IPS-15b (cell line): ENCODE measurements around the gene HBS1L.
A peak's percentile ranks its signal among the peaks of the same experiment; 100 is the strongest.
"Not testable (repeated sequence)": the region's sequence is repeated elsewhere in the genome, so short reads cannot be mapped to it uniquely, and the experiment has no call there.

Experiments used
- H3K27me3 ChIP-seq: one replicate; pipeline ENCODE4 v1.6.1; 2013; ENCODE audit warnings: low read length; ENCODE audit not compliant: control insufficient read depth, insufficient read depth
- H3K36me3 ChIP-seq: one replicate; pipeline ENCODE4 v1.6.1; 2013; ENCODE audit warnings: low read length; ENCODE audit not compliant: control insufficient read depth, insufficient read depth
- H3K4me1 ChIP-seq: one replicate; pipeline ENCODE4 v1.6.1; 2013; ENCODE audit warnings: mild to moderate bottlenecking, low read length; ENCODE audit not compliant: control insufficient read depth, insufficient read depth
- H3K4me3 ChIP-seq: one replicate; pipeline ENCODE4 v1.5.1; 2013; ENCODE audit warnings: low read depth, low read length
- H3K9ac ChIP-seq: one replicate; pipeline ENCODE4 v1.6.1; 2013; ENCODE audit warnings: low read depth, mild to moderate bottlenecking, low read length
- H3K9me3 ChIP-seq: one replicate; pipeline ENCODE4 v1.6.1; 2013; ENCODE audit warnings: mild to moderate bottlenecking, low read length; ENCODE audit not compliant: control insufficient read depth, insufficient read depth

Gene HBS1L

DNA sequence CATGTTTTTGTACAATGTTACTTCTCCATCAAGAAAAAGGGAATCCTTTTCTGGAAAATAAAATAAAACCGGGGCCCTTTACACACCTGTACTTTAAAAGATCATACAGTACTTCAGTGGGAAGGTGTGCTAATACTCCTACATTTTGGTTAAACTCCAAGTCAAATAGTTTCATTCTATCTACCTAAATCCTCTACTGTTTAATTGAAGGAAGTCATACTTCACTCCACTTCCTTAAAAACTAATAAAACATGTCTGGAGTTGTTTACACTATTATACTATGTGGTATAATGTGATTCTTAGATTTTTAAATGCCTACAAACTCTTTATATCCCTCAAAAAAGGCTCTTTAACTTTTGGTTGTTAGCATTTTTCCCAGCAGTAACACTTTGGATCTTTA is 18.6 kb upstream of the HBS1L start:
- no peaks in the 10 kb centered on the region for H3K4me1 ChIP-seq
- no peaks in the 10 kb centered on the region for H3K9me3 ChIP-seq
- no peak overlapping the region for H3K4me3 ChIP-seq
- no peaks in the 10 kb centered on the region for H3K27me3 ChIP-seq
- H3K36me3 ChIP-seq: no peaks in the 10 kb centered on the region
- no peak overlapping the region for H3K9ac ChIP-seq

GRCh38 chr6:135072753-135073152 is 18.1 kb upstream of the HBS1L start:
- no peak overlapping the region for H3K9ac ChIP-seq
- H3K36me3 ChIP-seq: no peaks in the 10 kb centered on the region
- no peaks in the 10 kb centered on the region for H3K27me3 ChIP-seq
- no peak overlapping the region for H3K4me3 ChIP-seq
- H3K4me1 ChIP-seq: no peaks in the 10 kb centered on the region
- no peaks in the 10 kb centered on the region for H3K9me3 ChIP-seq

DNA sequence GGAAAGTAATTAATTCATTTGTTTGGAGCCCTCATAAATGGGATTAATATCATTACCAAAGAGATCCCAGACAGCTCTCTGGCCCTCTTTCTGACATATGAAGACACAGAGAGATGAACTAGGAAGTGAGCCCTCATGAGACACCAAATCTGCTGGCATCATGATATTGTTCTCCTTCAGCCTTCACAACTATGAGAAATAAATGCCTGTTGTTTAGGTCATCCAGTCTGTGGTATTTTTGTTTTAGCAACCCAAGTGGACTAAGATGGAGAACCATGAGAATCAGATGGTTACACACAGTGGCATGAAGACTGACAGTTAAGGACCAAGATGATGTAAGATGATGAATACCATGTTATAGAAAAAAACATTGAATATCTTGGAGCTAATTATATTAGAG is 16.9 kb upstream of the HBS1L start:
- Histone ChIP-seq H3K27me3 (no peaks in the 10 kb centered on the region), H3K9me3 (no peaks in the 10 kb centered on the region), H3K9ac (no peak overlapping the region)

GRCh38 chr6:135067911-135068310 is 13.3 kb upstream of the HBS1L start:
- H3K36me3 ChIP-seq: no peaks in the 10 kb centered on the region
- no peaks in the 10 kb centered on the region for H3K27me3 ChIP-seq
- no peaks in the 10 kb centered on the region for H3K9me3 ChIP-seq
- H3K4me3 ChIP-seq: no peak overlapping the region
- H3K4me1 ChIP-seq: no peaks in the 10 kb centered on the region
- no peak overlapping the region for H3K9ac ChIP-seq

More for the DNA sequence above, 16.9 kb upstream of the HBS1L start:
- H3K4me1 ChIP-seq: no peaks in the 10 kb centered on the region
- H3K4me3 ChIP-seq: no peak overlapping the region
- H3K36me3 ChIP-seq: no peaks in the 10 kb centered on the region

DNA sequence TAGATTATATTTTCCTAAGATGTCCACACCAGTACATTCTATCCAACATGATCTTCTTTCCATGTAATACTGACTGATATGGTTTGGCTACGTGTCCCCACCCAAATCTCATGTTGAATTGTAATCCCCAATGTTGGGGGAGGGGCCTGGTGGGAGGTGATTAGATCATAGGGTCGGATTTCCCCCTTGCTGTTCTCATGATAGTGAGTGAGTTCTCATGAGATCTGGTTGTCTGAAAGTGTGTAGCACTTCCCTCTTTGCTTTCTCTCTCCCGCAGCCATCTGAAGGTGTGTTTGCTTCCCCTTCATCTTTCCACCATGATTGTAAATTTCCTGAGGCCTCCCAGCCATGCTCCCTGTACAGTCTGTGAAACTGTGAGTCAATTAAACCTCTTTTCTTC is 12.2 kb upstream of the HBS1L start:
- no peaks in the 10 kb centered on the region for H3K4me1 ChIP-seq
- H3K4me3 ChIP-seq: no peak overlapping the region
- H3K27me3 ChIP-seq: no peaks in the 10 kb centered on the region
- no peaks in the 10 kb centered on the region for H3K9me3 ChIP-seq
- no peak overlapping the region for H3K9ac ChIP-seq
- no peaks in the 10 kb centered on the region for H3K36me3 ChIP-seq

DNA sequence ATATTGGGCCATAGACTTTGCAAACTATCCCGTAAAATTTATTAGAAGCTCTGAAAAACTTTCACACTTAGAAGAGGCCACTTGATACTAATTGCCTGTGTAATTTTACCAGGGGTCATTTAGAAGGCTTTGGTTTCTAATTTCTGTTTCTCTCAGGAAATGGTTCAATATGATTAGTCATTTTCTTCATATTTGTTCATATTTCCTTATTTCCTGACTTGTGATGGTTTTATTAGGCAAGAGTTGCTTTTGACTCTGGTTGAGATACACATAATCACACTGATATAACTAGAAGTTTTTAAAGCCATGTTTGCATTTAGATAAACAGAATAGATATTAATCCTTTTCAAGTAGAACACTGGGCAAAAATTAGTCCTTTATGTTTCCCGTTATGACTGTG is 11.8 kb upstream of the HBS1L start:
- no peak overlapping the region for H3K9ac ChIP-seq

DNA sequence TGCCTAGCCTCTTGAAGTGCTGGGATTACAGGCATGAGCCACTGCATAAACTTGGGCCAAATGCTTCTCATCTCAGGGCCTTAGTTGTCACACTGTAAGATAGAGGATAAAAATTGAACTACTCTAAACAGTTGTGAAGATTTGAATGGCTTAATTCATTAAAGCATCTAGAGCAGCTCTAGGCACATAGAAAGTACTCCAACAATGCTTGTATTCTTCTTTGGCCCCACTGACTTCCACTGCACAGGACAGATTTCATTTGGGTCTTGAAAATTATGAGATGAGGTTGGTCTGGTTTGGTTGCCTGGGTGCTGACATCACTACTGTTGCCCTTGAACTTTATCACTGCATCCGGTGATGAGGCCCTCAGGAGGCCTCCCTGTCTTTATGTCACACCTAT is 10.0 kb upstream of the HBS1L start:
- no peaks in the 10 kb centered on the region for H3K9me3 ChIP-seq
- no peaks in the 10 kb centered on the region for H3K4me1 ChIP-seq

More for the DNA sequence above, 11.8 kb upstream of the HBS1L start:
- Histone ChIP-seq H3K36me3 (no peaks in the 10 kb centered on the region), H3K4me3 (no peak overlapping the region), H3K4me1 (no peaks in the 10 kb centered on the region), H3K27me3 (no peaks in the 10 kb centered on the region), H3K9me3 (no peaks in the 10 kb centered on the region)

GRCh38 chr6:135063926-135064325 is 9.3 kb upstream of the HBS1L start:
- no peaks in the 10 kb centered on the region for H3K36me3 ChIP-seq
- no peaks in the 10 kb centered on the region for H3K4me1 ChIP-seq
- H3K9ac ChIP-seq: no peak overlapping the region
- H3K27me3 ChIP-seq: no peaks in the 10 kb centered on the region
- H3K9me3 ChIP-seq: no peaks in the 10 kb centered on the region
- H3K4me3 ChIP-seq: no peak overlapping the region

More for the DNA sequence above, 10.0 kb upstream of the HBS1L start:
- no peaks in the 10 kb centered on the region for H3K27me3 ChIP-seq
- H3K4me3 ChIP-seq: no peak overlapping the region
- no peaks in the 10 kb centered on the region for H3K36me3 ChIP-seq
- H3K9ac ChIP-seq: no peak overlapping the region

GRCh38 chr6:135062735-135063134 is 8.1 kb upstream of the HBS1L start:
- no peak overlapping the region for H3K9ac ChIP-seq
- H3K36me3 ChIP-seq: no peaks in the 10 kb centered on the region
- H3K4me1 ChIP-seq: no peaks in the 10 kb centered on the region
- no peaks in the 10 kb centered on the region for H3K27me3 ChIP-seq
- H3K9me3 ChIP-seq: no peaks in the 10 kb centered on the region
- H3K4me3 ChIP-seq: no peak overlapping the region

GRCh38 chr6:135060076-135060475 is 5.5 kb upstream of the HBS1L start:
- H3K9ac ChIP-seq: no peak overlapping the region

GRCh38 chr6:135058299-135058698 is 3.7 kb upstream of the HBS1L start:
- H3K36me3 ChIP-seq, H3K9ac ChIP-seq, H3K9me3 ChIP-seq, H3K4me3 ChIP-seq, H3K4me1 ChIP-seq, H3K27me3 ChIP-seq: not testable (repeated sequence)

More at GRCh38 chr6:135060076-135060475, 5.5 kb upstream of the HBS1L start:
- no peaks in the 10 kb centered on the region for H3K36me3 ChIP-seq
- peaks cover 4% of the 10 kb centered on the region for H3K4me1 ChIP-seq
- no peaks in the 10 kb centered on the region for H3K27me3 ChIP-seq
- H3K4me3 ChIP-seq: no peak overlapping the region
- no peaks in the 10 kb centered on the region for H3K9me3 ChIP-seq

GRCh38 chr6:135056632-135057031 is 2.0 kb upstream of the HBS1L start:
- no peak overlapping the region for H3K4me3 ChIP-seq
- H3K36me3 ChIP-seq: no peaks in the 10 kb centered on the region
- H3K4me1 ChIP-seq: peaks cover 4% of the 10 kb centered on the region
- H3K9ac ChIP-seq: no peak overlapping the region
- H3K27me3 ChIP-seq: no peaks in the 10 kb centered on the region
- no peaks in the 10 kb centered on the region for H3K9me3 ChIP-seq

DNA sequence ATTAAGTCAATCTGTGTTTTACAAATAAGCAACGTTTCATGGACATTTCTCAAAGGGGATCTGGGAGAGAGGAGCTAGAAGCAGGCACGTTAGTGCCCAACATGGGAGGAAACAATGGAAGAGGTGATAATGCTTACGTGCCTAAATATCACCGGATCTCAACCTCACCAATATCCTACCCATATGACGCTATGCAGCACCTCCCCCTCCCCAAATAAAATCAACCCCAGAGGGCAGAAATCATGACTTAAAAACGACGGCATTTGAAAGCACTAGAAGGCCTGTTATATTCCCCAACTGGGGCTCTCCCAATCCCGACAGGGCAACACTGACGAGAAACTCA is 425 bp downstream of the HBS1L start:
- H3K36me3 ChIP-seq: no peaks in the 10 kb centered on the region
- peak overlapping the region; percentile 95 for H3K9ac ChIP-seq
- H3K9me3 ChIP-seq: no peaks in the 10 kb centered on the region
- H3K27me3 ChIP-seq: no peaks in the 10 kb centered on the region
- peaks cover 4% of the 10 kb centered on the region for H3K4me1 ChIP-seq
- peak overlapping the region; percentile 94 for H3K4me3 ChIP-seq
